Renal cortex interstitium (tissue), 11 donors: ENCODE data around the gene SH3BP5L. TPM values are rescaled to one million over a fixed set of nuclear protein-coding genes. Genes with fewer than 3 reads are reported as not detected.
"Not testable (repeated sequence)": the region's sequence is repeated elsewhere in the genome, so short reads cannot be mapped to it uniquely, and the experiment has no call there.

Experiments
- DNase-seq, 11 donors: peaks; one replicate each; pipeline ENCODE4 v3.0.0-alpha.2; 2013; ENCODE audit warnings: low read depth in 9 of 11, low spot score in 4 of 11; ENCODE audit errors: extremely low read depth in 1 of 11
- polyA plus RNA-seq, 3 donors: library from polyadenylated mRNA; unstranded; fragments of 120-200 nt; gene quantifications; one replicate each; pipeline ENCODE4 v1.2.1, GENCODE V29; 2013; ENCODE audit not compliant: insufficient read length in 3 of 3

Gene SH3BP5L
- polyA plus RNA-seq, 3 donors = 23.6 to 31.4 (median 30.0) TPM

GRCh38 chr1:248794663-248795062 lies 31.1 kb downstream of the SH3BP5L start:
- DNase-seq = not testable (repeated sequence)

GRCh38 chr1:248793592-248793991 lies 32.1 kb downstream of the SH3BP5L start:
- no peak for DNase-seq

- DNase-seq = no peak
Measured at GRCh38 chr1:248792342-248792741, 33.4 kb downstream of the SH3BP5L start.

DNA sequence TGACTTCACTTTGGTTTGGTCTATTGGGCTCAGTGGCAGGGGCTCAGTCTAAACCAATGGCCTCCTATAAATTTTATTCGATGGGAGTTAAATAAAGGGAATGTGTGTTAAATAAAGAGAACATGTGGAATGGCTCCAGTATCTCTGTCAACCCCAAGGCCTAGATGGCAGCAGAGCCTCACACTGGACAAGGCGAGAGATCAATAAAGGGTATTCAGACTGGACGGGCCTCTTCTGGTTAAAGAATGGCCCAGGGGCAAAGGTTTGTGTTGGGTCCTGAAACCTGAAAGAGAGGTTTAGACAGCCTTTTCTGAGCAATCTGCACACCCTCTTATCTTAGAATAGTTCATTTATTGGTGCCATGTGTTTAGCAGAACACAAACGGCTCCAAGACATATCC lies 34.7 kb downstream of the SH3BP5L start:
- DNase-seq = no peak

DNA sequence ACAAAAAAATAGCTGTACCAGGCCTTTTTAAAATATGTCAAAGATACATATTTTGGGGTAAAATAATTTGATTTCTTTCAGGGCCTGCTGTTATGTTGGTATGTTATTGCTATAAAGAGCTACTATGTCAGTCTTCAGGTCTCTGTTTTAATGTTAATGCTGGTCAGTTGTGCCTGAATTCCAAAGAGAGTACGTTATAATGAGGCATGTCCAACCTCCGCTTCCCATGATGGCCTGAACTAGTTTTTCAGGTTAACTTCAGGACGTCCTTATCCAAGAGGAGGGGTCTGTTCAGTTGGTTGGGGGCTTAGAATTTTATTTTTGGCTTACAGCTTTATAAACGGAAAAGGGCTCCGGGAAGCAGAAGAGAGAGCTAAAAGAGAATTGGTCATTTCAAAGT lies 35.3 kb downstream of the SH3BP5L start:
- no peak for DNase-seq

DNA sequence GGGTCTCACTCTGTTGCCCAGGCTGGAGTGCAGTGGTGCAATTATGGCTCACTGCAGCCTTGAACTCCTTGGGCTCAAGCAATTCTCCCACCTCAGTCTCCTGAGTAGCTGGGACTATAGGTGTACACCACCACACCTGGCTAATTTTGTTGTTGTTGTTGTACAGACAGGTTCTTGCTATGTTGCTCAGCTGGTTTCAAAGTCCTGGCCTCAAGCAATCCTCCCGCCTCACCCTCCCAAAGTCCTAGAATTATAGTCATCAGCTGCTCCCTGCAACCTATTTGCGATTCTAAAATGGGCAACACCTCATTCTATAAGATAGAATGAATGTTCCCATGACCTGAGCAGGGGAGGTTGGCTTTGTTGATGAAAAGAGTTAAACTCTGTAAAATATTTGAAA lies 36.4 kb downstream of the SH3BP5L start:
- not testable (repeated sequence) for DNase-seq

GRCh38 chr1:248788327-248788726 lies 37.4 kb downstream of the SH3BP5L start:
- DNase-seq = no peak

DNA sequence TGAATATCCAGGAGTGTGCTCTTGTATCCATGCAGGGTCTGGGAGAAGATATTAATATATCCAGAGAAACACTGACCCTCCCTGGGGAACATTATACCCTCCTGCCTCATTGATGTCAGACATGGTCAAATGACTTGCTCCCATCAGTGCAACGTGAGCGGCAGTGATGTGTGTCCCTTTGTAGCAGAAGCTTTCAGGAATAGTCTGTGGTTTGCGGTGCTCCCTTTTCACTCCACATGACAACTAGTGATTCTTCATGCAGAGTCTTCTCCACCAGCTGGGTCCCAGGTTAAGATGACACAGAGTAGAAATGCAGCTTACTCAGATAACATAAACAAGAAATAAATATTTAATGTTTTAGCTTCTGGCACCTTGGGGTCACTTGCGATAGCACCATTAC lies 38.3 kb downstream of the SH3BP5L start:
- no peak for DNase-seq

- no peak for DNase-seq
Measured at GRCh38 chr1:248786156-248786555, 39.6 kb downstream of the SH3BP5L start.

DNA sequence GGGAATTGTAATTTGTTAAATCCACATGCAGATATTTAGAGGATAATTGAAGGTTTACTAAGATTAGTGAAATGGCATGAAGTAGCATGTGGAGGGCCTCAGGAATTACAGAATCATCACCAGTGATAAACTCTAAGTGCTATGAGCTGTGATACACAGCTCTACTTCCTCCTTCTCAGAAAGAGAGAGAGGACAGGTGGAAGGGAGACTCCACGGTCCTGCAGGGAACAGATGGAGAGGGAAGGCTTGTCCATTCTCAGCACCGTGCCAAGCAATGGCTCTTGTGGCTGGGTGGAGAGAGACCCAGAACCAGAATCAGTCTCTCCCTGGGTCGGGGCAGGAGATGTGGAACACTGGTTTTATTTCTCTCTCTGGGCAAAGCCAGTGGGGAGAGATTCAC lies 42.3 kb downstream of the SH3BP5L start:
- DNase-seq = no peak

DNA sequence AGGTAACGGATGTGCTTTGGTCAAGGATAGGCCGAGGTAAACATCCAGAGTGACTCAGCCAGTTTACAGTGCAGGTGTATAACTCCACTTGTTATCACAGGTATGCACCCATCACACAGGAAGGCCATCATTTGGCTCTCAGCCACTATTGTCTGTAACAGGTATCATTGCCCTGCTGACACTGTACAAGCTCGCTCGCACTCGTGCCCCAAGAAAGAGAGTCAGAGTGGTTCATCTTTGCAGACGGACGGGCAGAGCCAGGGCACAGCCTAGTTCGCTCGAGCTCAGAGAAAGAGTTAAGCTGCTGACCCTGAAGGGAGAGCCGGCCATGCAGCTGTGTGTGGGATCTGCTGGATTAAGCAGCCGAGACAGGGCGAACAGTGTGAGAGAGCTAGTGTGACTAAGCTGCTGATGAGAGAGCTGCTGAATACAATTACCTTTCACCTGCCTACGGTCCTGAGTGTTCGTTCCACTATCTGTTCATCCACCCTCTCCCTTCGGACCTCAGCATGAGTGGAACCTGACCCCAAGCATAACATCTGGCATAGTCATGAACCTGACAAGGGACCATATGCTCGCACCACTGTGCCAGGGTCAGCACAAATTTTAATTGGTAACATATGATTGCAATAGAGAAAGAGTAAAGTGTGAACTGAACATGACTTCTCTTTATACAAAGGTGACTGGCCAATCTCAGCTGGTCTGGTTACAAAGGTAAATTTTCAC lies 43.1 kb downstream of the SH3BP5L start:
- DNase-seq = no peak

DNA sequence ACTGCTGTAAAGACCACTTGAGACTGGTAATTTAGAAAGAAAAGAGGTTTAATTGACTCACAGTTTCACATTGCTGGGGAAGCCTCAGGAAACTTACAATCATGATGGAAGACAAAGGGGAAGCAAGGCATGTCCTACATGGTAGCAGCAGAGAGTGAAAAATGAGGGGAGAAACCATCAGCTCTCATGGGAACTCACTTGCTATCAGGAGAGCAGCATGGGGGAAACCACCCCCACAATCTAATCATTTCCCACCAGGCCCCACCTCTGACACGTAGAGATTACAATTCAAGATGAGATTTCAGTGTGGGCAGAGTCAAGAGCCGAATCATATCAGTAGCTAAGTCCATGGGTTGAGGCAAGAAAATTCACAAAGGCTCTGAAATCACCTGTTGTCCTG lies 46.4 kb downstream of the SH3BP5L start:
- DNase-seq = no peak

- DNase-seq = no peak
Measured at GRCh38 chr1:248778906-248779305, 46.8 kb downstream of the SH3BP5L start.

DNA sequence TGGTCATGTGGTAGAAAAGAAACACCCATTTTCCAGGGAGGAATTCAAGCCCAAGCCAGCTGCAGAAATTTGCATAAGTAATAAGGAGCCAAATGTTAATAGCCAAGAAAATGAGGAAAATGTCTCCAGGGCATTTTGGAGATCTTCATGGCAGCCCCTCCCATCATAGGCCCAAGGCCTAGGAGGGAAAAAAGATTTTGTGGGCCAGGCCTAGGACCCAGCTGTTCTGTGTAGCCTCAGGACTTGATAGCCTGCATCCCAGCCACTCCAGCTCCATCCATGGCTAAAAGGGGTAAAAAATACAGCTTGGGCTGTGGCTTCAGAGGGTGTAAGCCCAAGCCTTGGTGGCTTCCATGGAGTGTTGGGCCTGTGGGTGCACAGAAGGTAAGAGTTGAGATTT lies 48.7 kb downstream of the SH3BP5L start:
- DNase-seq = no peak

GRCh38 chr1:248775441-248775840 lies 50.3 kb downstream of the SH3BP5L start:
- no peak for DNase-seq

Other genes starting within 250 kb of the SH3BP5L start
- under 1 TPM in 1 of 3 donors, not detected in 2; 0.33 TPM for gene OR2T10, start 228.2 kb downstream of the SH3BP5L start, polyA plus RNA-seq
- not detected for gene OR2T11, start 190.8 kb downstream of the SH3BP5L start, polyA plus RNA-seq
- not detected for gene OR2T35, start 180.6 kb downstream of the SH3BP5L start, polyA plus RNA-seq
- gene OR2T27, start 170.4 kb downstream of the SH3BP5L start, polyA plus RNA-seq = not detected
- not detected for gene OR14I1, start 123.1 kb downstream of the SH3BP5L start, polyA plus RNA-seq
- gene LYPD8, start 70.2 kb downstream of the SH3BP5L start, polyA plus RNA-seq = under 1 TPM in 1 of 3 donors, not detected in 2; 0.17 TPM
- 10 to 100 TPM; 18.6 to 25.6 (median 24.0) TPM for gene ZNF672, start 12.3 kb upstream of the SH3BP5L start, polyA plus RNA-seq
- 10 to 100 TPM; 43.2 to 61.9 (median 47.0) TPM for gene ZNF692, start 33.2 kb upstream of the SH3BP5L start, polyA plus RNA-seq
- 10 to 100 TPM; 11.8 to 12.3 (median 12.2) TPM for gene PGBD2, start 80.3 kb upstream of the SH3BP5L start, polyA plus RNA-seq